GM12892 (cell line): ENCODE data around the gene NRXN2.

Experiments used
- DNase-seq: peaks from one replicate; pipeline ENCODE4 v3.0.0; 2011; ENCODE audit not compliant: insufficient read length
- FAIRE-seq: peaks from 2 replicates; lab custom pipeline; 2011; peaks lifted over from hg19 to GRCh38; lab: Jason Lieb, UNC
- POLR2A ChIP-seq: IDR thresholded peaks from 2 replicates; pipeline ENCODE4 v1.6.1; 2011; ENCODE audit warnings: low read depth, low read length, control low read depth
- POLR2AphosphoS5 ChIP-seq: IDR thresholded peaks from 2 replicates; pipeline ENCODE4 v1.6.1; 2011; ENCODE audit warnings: low read depth, low read length, control low read depth
- TAF1 ChIP-seq: IDR thresholded peaks from 2 replicates; pipeline ENCODE4 v1.6.1; 2011; ENCODE audit warnings: low read depth, mild to moderate bottlenecking, control low read depth, low read length, borderline replicate concordance

Gene NRXN2

GRCh38 chr11:64751136-64751535 is 28.1 kb upstream of the NRXN2 start:
- no peak for DNase-seq
- no peak for TF ChIP-seq POLR2A
- no peak for TF ChIP-seq TAF1
- TF ChIP-seq POLR2AphosphoS5: no peak
- FAIRE-seq: no peak

- TF ChIP-seq TAF1 (no peak), POLR2AphosphoS5 (no peak), POLR2A (no peak)
- DNase-seq (no peak), FAIRE-seq (no peak)
Measured at GRCh38 chr11:64750361-64751054, 27.5 kb upstream of the NRXN2 start.

GRCh38 chr11:64747961-64748665 is 25.1 kb upstream of the NRXN2 start:
- no peak for DNase-seq
- FAIRE-seq: no peak
- TF ChIP-seq POLR2A (no peak), POLR2AphosphoS5 (no peak), TAF1 (no peak)

GRCh38 chr11:64746486-64746885 is 23.5 kb upstream of the NRXN2 start:
- FAIRE-seq: no peak
- DNase-seq: no peak
- no peak for TF ChIP-seq POLR2AphosphoS5

GRCh38 chr11:64745521-64746328 is 22.7 kb upstream of the NRXN2 start:
- TF ChIP-seq POLR2A: no peak
- no peak for TF ChIP-seq TAF1
- TF ChIP-seq POLR2AphosphoS5: no peak
- DNase-seq (peak; percentile 77), FAIRE-seq (peak; percentile 87)

- TF ChIP-seq POLR2A (no peak), TAF1 (no peak), POLR2AphosphoS5 (no peak)
- FAIRE-seq (peak; percentile 14), DNase-seq (peak; percentile 61)
Measured at GRCh38 chr11:64745189-64745520, 22.2 kb upstream of the NRXN2 start.

- TF ChIP-seq TAF1 (no peak), POLR2AphosphoS5 (no peak), POLR2A (no peak)
- DNase-seq: no peak
- FAIRE-seq: no peak
Measured at GRCh38 chr11:64744544-64745188, 21.7 kb upstream of the NRXN2 start.

- TF ChIP-seq TAF1: no peak
- TF ChIP-seq POLR2A: no peak
- TF ChIP-seq POLR2AphosphoS5: no peak
- DNase-seq: no peak
- FAIRE-seq: peak; percentile 97
Measured at GRCh38 chr11:64743591-64744543, 20.9 kb upstream of the NRXN2 start, which contains the start of gene RASGRP2. Gene RASGRP2 (minus strand): TSS chr11:64744142. CDS start chr11:64742866, 1,276 bp downstream.

- FAIRE-seq (peak; percentile 86), DNase-seq (peak; percentile 96)
Measured at GRCh38 chr11:64742889-64743590, 20.0 kb upstream of the NRXN2 start.

More at GRCh38 chr11:64742889-64743590, 20.0 kb upstream of the NRXN2 start:
- TF ChIP-seq POLR2A (no peak), POLR2AphosphoS5 (no peak), TAF1 (no peak)
